SK-N-SH (cell line): ENCODE results near the gene LAMA4. TPM values are rescaled to one million over a fixed set of nuclear protein-coding genes. Genes with fewer than 3 reads are reported as not detected.

Source experiments
- CTCF ChIA-PET: fragments of 300-600, 350-600 bp; formaldehyde crosslinking; extraction: SDS; loops from one replicate; lab custom pipeline; 2021; lab: Yijun Ruan, JAX
- POLR2A ChIA-PET: fragments of 350-600 bp; sonication (Branson Sonifier 250); formaldehyde crosslinking; extraction: SDS; loops from one replicate; lab custom pipeline; 2020; ENCODE audit warnings: antibody characterized with exemption, inconsistent platforms; lab: Yijun Ruan, JAX
- DNase-seq: peaks from one replicate; pipeline ENCODE4 v3.0.0; 2012
- H2AFZ ChIP-seq: fragments of 200-600 bp; sonication (generic); 2 replicates; pipeline ENCODE4 v1.8.1; 2016; ENCODE audit warnings: antibody characterized with exemption, mild to moderate bottlenecking, low read depth
- H3F3A ChIP-seq: fragments of 200-600 bp; sonication (generic); replicated peaks from 2 replicates; pipeline ENCODE3; 2016; ENCODE audit warnings: antibody characterized with exemption, mild to moderate bottlenecking; ENCODE audit not compliant: insufficient read depth
- H3K27ac ChIP-seq, 2 experiments: fragments of 200-500 bp in 1 of 2; fragments of 200-600 bp in 1 of 2; sonication (Bioruptor generic) in 1 of 2; sonication (generic), shearing (Covaris generic) in 1 of 2; 2 replicates each; pipeline versions ENCODE4 v1.5.1 to v1.6.1; 2014 to 2016; ENCODE audit warnings: low read depth in 2 of 2, inconsistent platforms in 1 of 2, low read length in 1 of 2, mild to moderate bottlenecking in 1 of 2, mixed read lengths in 1 of 2
- H3K27me3 ChIP-seq: fragments of 200-600 bp; sonication (generic), shearing (Covaris generic); 2 replicates; pipeline ENCODE4 v1.6.1; 2016; ENCODE audit warnings: mixed run types; ENCODE audit not compliant: insufficient read depth
- H3K36me3 ChIP-seq, 2 experiments: fragments of 200-500 bp in 1 of 2; fragments of 200-600 bp in 1 of 2; sonication (Bioruptor generic) in 1 of 2; sonication (generic) in 1 of 2; replicated peaks in 1 of 2; 2 replicates each; pipeline versions ENCODE3 to v1.5.1; 2014 to 2016; ENCODE audit warnings: low read length in 1 of 2, mild to moderate bottlenecking in 1 of 2; ENCODE audit not compliant: insufficient read depth in 2 of 2, control insufficient read depth in 1 of 2
- H3K4me1 ChIP-seq, 2 experiments: fragments of 200-500 bp in 1 of 2; fragments of 200-600 bp in 1 of 2; sonication (Bioruptor generic) in 1 of 2; sonication (generic), shearing (Covaris generic) in 1 of 2; 2 replicates each; pipeline versions ENCODE4 v1.5.1 to v1.6.1; 2014 to 2016; ENCODE audit warnings: low read depth in 1 of 2, low read length in 1 of 2, mixed run types in 1 of 2; ENCODE audit not compliant: insufficient read depth in 2 of 2, control insufficient read depth in 1 of 2
- H3K4me2 ChIP-seq: fragments of 200-600 bp; sonication (generic), shearing (Covaris generic); 2 replicates; pipeline ENCODE4 v1.6.1; 2017; ENCODE audit warnings: mixed run types
- H3K4me3 ChIP-seq, 2 experiments: fragments of 200-500 bp in 1 of 2; fragments of 200-600 bp in 1 of 2; sonication (Bioruptor generic) in 1 of 2; sonication (generic), shearing (Covaris generic) in 1 of 2; 2 replicates each; pipeline versions ENCODE4 v1.5.1 to v1.8.1; 2014 to 2016; ENCODE audit warnings: low read depth in 2 of 2, inconsistent platforms in 1 of 2, low read length in 1 of 2, mild to moderate bottlenecking in 1 of 2, mixed read lengths in 1 of 2, moderate library complexity in 1 of 2
- H3K79me2 ChIP-seq: fragments of 200-600 bp; sonication (generic); 2 replicates; pipeline ENCODE4 v1.8.1; 2017; ENCODE audit warnings: mild to moderate bottlenecking; ENCODE audit not compliant: insufficient read depth
- H3K9ac ChIP-seq: fragments of 200-600 bp; sonication (generic); 2 replicates; pipeline ENCODE4 v1.6.1; 2017; ENCODE audit warnings: mixed run types
- H3K9me2 ChIP-seq: fragments of 200-600 bp; sonication (generic); 2 replicates; pipeline ENCODE4 v1.6.1; 2017; ENCODE audit warnings: mixed run types
- H3K9me3 ChIP-seq: fragments of 200-600 bp; sonication (generic); 2 replicates; pipeline ENCODE4 v1.6.1; 2017; ENCODE audit warnings: mixed run types, mild to moderate bottlenecking, moderate library complexity
- H4K20me1 ChIP-seq: fragments of 200-600 bp; sonication (generic); 2 replicates; pipeline ENCODE4 v1.6.1; 2017; ENCODE audit warnings: mild to moderate bottlenecking, mixed run types; ENCODE audit not compliant: insufficient read depth
- EP300 ChIP-seq, 2 experiments: IDR thresholded peaks; 2 replicates each; pipeline versions ENCODE4 v1.4.0 to v1.6.1; 2012; ENCODE audit warnings: borderline replicate concordance in 1 of 2, low read depth in 1 of 2, low read length in 1 of 2
- FOSL2 ChIP-seq: IDR thresholded peaks from 2 replicates; pipeline ENCODE4 v1.4.0; 2012; ENCODE audit warnings: low read depth, mild to moderate bottlenecking, moderate library complexity, borderline replicate concordance
- FOXJ3 ChIP-seq: sonication (generic); formaldehyde crosslinking; IDR thresholded peaks from 2 replicates; pipeline ENCODE4 v1.5.1; 2020; ENCODE audit warnings: mild to moderate bottlenecking, missing genetic modification reagents
- GATA2 ChIP-seq: sonication (generic); formaldehyde crosslinking; IDR thresholded peaks from 2 replicates; pipeline ENCODE4 v1.5.0; 2020; ENCODE audit warnings: mild to moderate bottlenecking, missing genetic modification reagents
- IRF3 ChIP-seq: fragments of 150-350 bp; IDR thresholded peaks from 2 replicates; pipeline ENCODE4 v1.6.1; 2016; ENCODE audit warnings: mild to moderate bottlenecking, low read depth, low read length
- MEF2A ChIP-seq: IDR thresholded peaks from 2 replicates; pipeline ENCODE4 v1.4.0; 2012; ENCODE audit warnings: low read depth, borderline replicate concordance
- NFIC ChIP-seq: IDR thresholded peaks from 2 replicates; pipeline ENCODE4 v1.4.0; 2012; ENCODE audit warnings: borderline replicate concordance
- POLR2AphosphoS5 ChIP-seq: IDR thresholded peaks from 2 replicates; pipeline ENCODE4 v1.6.1; 2012; ENCODE audit warnings: low read depth, low read length
- RCOR1 ChIP-seq: fragments of 150-350 bp; IDR thresholded peaks from 2 replicates; pipeline ENCODE4 v1.6.1; 2017; ENCODE audit warnings: antibody characterized with exemption, low read length
- RFX5 ChIP-seq: IDR thresholded peaks from 2 replicates; pipeline ENCODE4 v1.6.1; 2012; ENCODE audit warnings: mild to moderate bottlenecking, improper control_type of control experiment, low read length
- SIN3A ChIP-seq: IDR thresholded peaks from 2 replicates; pipeline ENCODE4 v1.6.1; 2012; ENCODE audit warnings: low read depth, mild to moderate bottlenecking, low read length, moderate library complexity, borderline replicate concordance
- SMC3 ChIP-seq: IDR thresholded peaks from 2 replicates; pipeline ENCODE4 v1.6.1; 2012; ENCODE audit warnings: low read depth, low read length, improper control_type of control experiment
- TCF12 ChIP-seq: IDR thresholded peaks from 2 replicates; pipeline ENCODE4 v1.4.0; 2012
- TEAD4 ChIP-seq: IDR thresholded peaks from 2 replicates; pipeline ENCODE4 v1.4.0; 2012; ENCODE audit warnings: mild to moderate bottlenecking, borderline replicate concordance; ENCODE audit not compliant: insufficient read depth
- USF1 ChIP-seq: IDR thresholded peaks from 2 replicates; pipeline ENCODE4 v1.4.0; 2012; ENCODE audit warnings: low read depth, borderline replicate concordance
- YY1 ChIP-seq: IDR thresholded peaks from 2 replicates; pipeline ENCODE4 v1.4.0; 2012; ENCODE audit warnings: low read depth, mild to moderate bottlenecking
- WGBS: methylation state at CpG from one replicate; pipeline ENCODE4 v1.1.6; 2017; ENCODE audit warnings: low lambda C conversion rate; 5-methylcytosine and 5-hydroxymethylcytosine counted together
- polyA plus RNA-seq, 3 experiments: library from polyadenylated mRNA; depleted of rRNA; stranded (reverse); fragments of >200 nt; gene quantifications; 2 replicates each; pipeline ENCODE4 v1.2.3, GENCODE V29; 2012
- TF ChIP-seq, protein P1 (sequence below): fragments of 200-600 bp; sonication (generic); IDR thresholded peaks from 2 replicates; pipeline ENCODE4 v1.6.1; 2017; ENCODE audit warnings: antibody characterized with exemption, mild to moderate bottlenecking, moderate library complexity

Gene LAMA4
- polyA plus RNA-seq, 1 of the 3 experiments (the other 2 are of a cell fraction) = 9.4 TPM

DNA sequence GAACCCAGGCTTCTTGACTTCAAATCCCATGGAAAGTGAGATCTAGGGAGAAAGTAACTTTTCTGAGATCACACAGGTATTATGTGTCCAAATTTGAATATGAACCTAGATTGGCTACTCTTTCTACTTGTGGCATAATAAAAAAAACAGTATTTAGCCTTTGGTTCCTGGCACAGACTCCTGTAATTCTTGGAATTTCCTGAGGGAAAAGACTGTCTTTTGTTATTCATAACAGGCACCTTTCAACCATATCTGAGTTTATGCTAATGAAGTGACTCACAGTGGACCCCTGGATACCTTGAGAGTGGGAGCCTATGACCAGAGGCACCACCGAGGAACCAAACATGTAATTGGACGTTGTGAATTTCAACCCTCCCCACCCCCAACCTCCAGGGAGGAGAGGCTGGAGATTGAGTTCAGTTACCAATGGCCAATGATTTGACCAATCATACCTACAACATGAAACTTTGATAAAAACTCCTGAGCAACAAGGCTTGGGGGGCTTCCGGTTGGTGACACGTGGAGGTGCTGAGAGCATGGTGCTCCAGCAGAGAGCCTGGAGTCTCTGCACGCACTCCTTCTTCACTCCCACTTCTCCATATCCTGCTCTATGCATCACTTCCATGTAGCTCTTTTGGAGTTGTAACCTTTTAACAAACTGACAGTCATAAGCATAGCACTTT lies 48.8 kb downstream of the LAMA4 start (continued):
- TF ChIP-seq EP300 (IDR thresholded peaks at IDR 0.05; ENCODE audit: borderline replicate concordance in 1 of 2, low read depth in 1 of 2, low read length in 1 of 2) = peak; percentile 31 to 88; a peak in 1 of 4 replicates
- TF ChIP-seq POLR2AphosphoS5 = peak; percentile 52; the same call in 1 of the 2 replicates
- 0 out of 2 replicates have a peak, but pooled peaks have one; percentile 23 for TF ChIP-seq MEF2A

DNA sequence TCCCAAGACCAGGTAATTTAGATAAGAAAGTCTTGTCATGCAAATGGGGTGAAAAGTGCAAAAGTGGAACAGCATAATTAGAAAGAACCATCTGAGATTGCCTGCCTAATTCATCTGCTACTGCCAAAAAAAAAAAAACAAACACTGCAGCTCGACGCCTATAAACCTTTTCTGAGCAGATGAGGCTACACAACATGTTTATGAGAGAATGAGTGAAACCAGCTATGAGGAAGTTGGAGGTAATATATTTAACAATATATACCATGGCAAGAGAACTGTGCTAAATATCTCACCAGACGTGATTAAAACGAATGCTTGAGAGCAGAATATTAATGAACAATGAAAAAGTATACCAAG lies 50.0 kb downstream of the LAMA4 start:
- Histone ChIP-seq H3K9ac (no peak overlapping the region; the same call in 1 of the 2 replicates), H3K4me2 (no peak overlapping the region)

More for the DNA sequence above, 50.0 kb downstream of the LAMA4 start:
- H3K4me3 ChIP-seq = no peak overlapping the region
- peaks cover 21 to 33% of the 10 kb centered on the region in 2 experiments for H3K4me1 ChIP-seq
- CTCF ChIA-PET = interaction anchor here (1.7 kb wide), 1 partner anchor 24 kb away, joined by 5 read pairs; no protein-coding TSS in a partner anchor
- no peaks in the 10 kb centered on the region for H4K20me1 ChIP-seq
- H3K9me3 ChIP-seq = no peaks in the 10 kb centered on the region
- POLR2A ChIA-PET = no interaction called here
- H3K79me2 ChIP-seq = no peaks in the 10 kb centered on the region
- peaks cover 0 to 4% of the 10 kb centered on the region in 2 experiments for H3K36me3 ChIP-seq
- peak overlapping the region; percentile 76 to 95 for H3K27ac ChIP-seq
- no peak for DNase-seq
- no peak overlapping the region for H2AFZ ChIP-seq
- no peak for TF ChIP-seq RFX5
- TF ChIP-seq RCOR1 = no peak
- TF ChIP-seq YY1 = no peak
- TF ChIP-seq GATA2 (CRISPR knock-in tag) = no peak
- no peak for TF ChIP-seq SMC3
- no peak for TF ChIP-seq SIN3A
- no peak for TF ChIP-seq NFIC
- TF ChIP-seq USF1 = no peak
- TF ChIP-seq TEAD4 = no peak
- TF ChIP-seq IRF3 = no peak
- TF ChIP-seq FOXJ3 (CRISPR knock-in tag) = no peak
- TF ChIP-seq POLR2AphosphoS5 = no peak
- TF ChIP-seq, protein P1, sequence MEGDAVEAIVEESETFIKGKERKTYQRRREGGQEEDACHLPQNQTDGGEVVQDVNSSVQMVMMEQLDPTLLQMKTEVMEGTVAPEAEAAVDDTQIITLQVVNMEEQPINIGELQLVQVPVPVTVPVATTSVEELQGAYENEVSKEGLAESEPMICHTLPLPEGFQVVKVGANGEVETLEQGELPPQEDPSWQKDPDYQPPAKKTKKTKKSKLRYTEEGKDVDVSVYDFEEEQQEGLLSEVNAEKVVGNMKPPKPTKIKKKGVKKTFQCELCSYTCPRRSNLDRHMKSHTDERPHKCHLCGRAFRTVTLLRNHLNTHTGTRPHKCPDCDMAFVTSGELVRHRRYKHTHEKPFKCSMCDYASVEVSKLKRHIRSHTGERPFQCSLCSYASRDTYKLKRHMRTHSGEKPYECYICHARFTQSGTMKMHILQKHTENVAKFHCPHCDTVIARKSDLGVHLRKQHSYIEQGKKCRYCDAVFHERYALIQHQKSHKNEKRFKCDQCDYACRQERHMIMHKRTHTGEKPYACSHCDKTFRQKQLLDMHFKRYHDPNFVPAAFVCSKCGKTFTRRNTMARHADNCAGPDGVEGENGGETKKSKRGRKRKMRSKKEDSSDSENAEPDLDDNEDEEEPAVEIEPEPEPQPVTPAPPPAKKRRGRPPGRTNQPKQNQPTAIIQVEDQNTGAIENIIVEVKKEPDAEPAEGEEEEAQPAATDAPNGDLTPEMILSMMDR = no peak
- TF ChIP-seq FOSL2 = no peak
- no peak for TF ChIP-seq TCF12
- TF ChIP-seq, all 33 proteins: peak for 0
- WGBS = 89% methylated on average over 4 of the region's 4 CpGs
- H3K27me3 ChIP-seq = no peaks in the 10 kb centered on the region
- no peaks in the 10 kb centered on the region for H3K9me2 ChIP-seq
- H3F3A ChIP-seq = peaks cover 16% of the 10 kb centered on the region
